ENCODE results near the gene TGM3.

DNA sequence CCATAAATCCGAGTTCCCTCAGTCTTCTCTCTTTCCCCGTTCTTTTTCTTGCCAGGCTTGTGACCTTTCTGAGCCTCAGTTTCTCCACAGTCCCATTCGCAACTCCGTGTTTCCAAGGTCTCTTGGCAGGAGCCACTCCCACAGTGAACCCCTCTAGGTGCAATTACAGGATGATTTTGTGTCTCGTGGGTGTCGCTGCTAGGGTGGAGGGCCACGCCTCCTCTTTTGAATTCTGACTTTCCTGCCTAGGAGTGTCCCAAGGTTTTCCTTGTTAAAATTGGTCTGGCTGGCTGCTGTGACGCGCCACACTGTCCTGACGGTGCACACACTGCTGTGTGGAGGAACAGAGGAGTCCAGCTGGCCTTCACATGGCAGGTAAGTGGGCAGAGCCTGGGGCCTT is 84.8 kb downstream of the TGM3 start, which contains the start of gene TGM6:
- TF ChIP-seq, protein P1, sequence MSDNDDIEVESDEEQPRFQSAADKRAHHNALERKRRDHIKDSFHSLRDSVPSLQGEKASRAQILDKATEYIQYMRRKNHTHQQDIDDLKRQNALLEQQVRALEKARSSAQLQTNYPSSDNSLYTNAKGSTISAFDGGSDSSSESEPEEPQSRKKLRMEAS (CRISPR knock-in tag; IDR thresholded peaks at IDR 0.05): no peak
- no peak for TF ChIP-seq OVOL2 (CRISPR knock-in tag; IDR thresholded peaks at IDR 0.05; ENCODE audit: borderline replicate concordance)
